Measurements from ENCODE around the gene COLEC11. TPM values are rescaled to one million over a fixed set of nuclear protein-coding genes. Genes with fewer than 3 reads are reported as not detected.

Gene COLEC11
- total RNA-seq, 4 donors from 2014 or later: 3.6 to 15.9 (median 5.9) TPM

- DNase-seq (ENCODE audit: low spot score): no peak
- no peak for ATAC-seq (ENCODE audit: low FRiP score)
- TF ChIP-seq CTCF (IDR thresholded peaks at IDR 0.05): no peak
Observed at GRCh38 chr2:3651691-3652648, 57.1 kb downstream of the COLEC11 start.

- ATAC-seq (ENCODE audit: low FRiP score) (no peak), DNase-seq (ENCODE audit: low spot score) (no peak)
- no peak for TF ChIP-seq CTCF (IDR thresholded peaks at IDR 0.05)
Observed at GRCh38 chr2:3652896-3653625, 58.1 kb downstream of the COLEC11 start.

GRCh38 chr2:3654011-3654410 lies 59.1 kb downstream of the COLEC11 start:
- ATAC-seq (ENCODE audit: low FRiP score) (no peak), DNase-seq (ENCODE audit: low spot score) (no peak)

GRCh38 chr2:3654531-3655225 lies 59.8 kb downstream of the COLEC11 start:
- DNase-seq (ENCODE audit: low spot score): no peak
- ATAC-seq (ENCODE audit: low FRiP score): no peak
- no peak for TF ChIP-seq CTCF (IDR thresholded peaks at IDR 0.05)

More at GRCh38 chr2:3654011-3654410, 59.1 kb downstream of the COLEC11 start:
- no peak for TF ChIP-seq CTCF (IDR thresholded peaks at IDR 0.05)

- ATAC-seq (ENCODE audit: low FRiP score) (no peak), DNase-seq (ENCODE audit: low spot score) (no peak)
- no peak for TF ChIP-seq CTCF (IDR thresholded peaks at IDR 0.05)
Observed at GRCh38 chr2:3655871-3656761, 61.2 kb downstream of the COLEC11 start.

Data from omental fat pad (tissue), 4 donors.